T-helper 22 cell (primary cell): ENCODE measurements around the gene SNX3.

Experiments
- DNase-seq: peaks from one replicate; pipeline ENCODE4 v3.0.0-alpha.2; 2020; ENCODE audit warnings: low read depth

Gene SNX3

GRCh38 chr6:108203189-108204112 lies 57.4 kb downstream of the SNX3 start:
- no peak for DNase-seq

GRCh38 chr6:108200631-108201030 lies 60.2 kb downstream of the SNX3 start:
- no peak for DNase-seq

- no peak for DNase-seq
Observed at GRCh38 chr6:108200186-108200585, 60.7 kb downstream of the SNX3 start.

- DNase-seq, result no peak
Observed at GRCh38 chr6:108198761-108199498, 61.9 kb downstream of the SNX3 start.

GRCh38 chr6:108195209-108195608 lies 65.6 kb downstream of the SNX3 start:
- DNase-seq, result no peak

- no peak for DNase-seq
Observed at GRCh38 chr6:108194503-108194902, 66.3 kb downstream of the SNX3 start.

GRCh38 chr6:108193835-108194234 lies 67.0 kb downstream of the SNX3 start:
- DNase-seq, result no peak

GRCh38 chr6:108193131-108193530 lies 67.7 kb downstream of the SNX3 start:
- DNase-seq, result no peak

- no peak for DNase-seq
Observed at GRCh38 chr6:108187519-108187918, 73.3 kb downstream of the SNX3 start.

- no peak for DNase-seq
Observed at GRCh38 chr6:108186226-108186625, 74.6 kb downstream of the SNX3 start.

GRCh38 chr6:108180776-108181175 lies 80.1 kb downstream of the SNX3 start:
- DNase-seq, result no peak

- no peak for DNase-seq
Observed at GRCh38 chr6:108180266-108180665, 80.6 kb downstream of the SNX3 start.

- DNase-seq, result no peak
Observed at GRCh38 chr6:108179741-108180140, 81.1 kb downstream of the SNX3 start.

- DNase-seq, result no peak
Observed at GRCh38 chr6:108176281-108177089, 84.4 kb downstream of the SNX3 start.

GRCh38 chr6:108175592-108176279 lies 85.1 kb downstream of the SNX3 start:
- no peak for DNase-seq

GRCh38 chr6:108175176-108175591 lies 85.7 kb downstream of the SNX3 start:
- no peak for DNase-seq

- no peak for DNase-seq
Observed at GRCh38 chr6:108174371-108175175, 86.3 kb downstream of the SNX3 start.

- DNase-seq, result no peak
Observed at GRCh38 chr6:108171918-108172516, 88.8 kb downstream of the SNX3 start.

- DNase-seq, result no peak
Observed at GRCh38 chr6:108171291-108171917, 89.4 kb downstream of the SNX3 start.
